H1 (cell line): ENCODE measurements around the gene RRN3. TPM values are rescaled to one million over a fixed set of nuclear protein-coding genes. Genes with fewer than 3 reads are reported as not detected.
"Not testable (repeated sequence)": the region's sequence is repeated elsewhere in the genome, so short reads cannot be mapped to it uniquely, and the experiment has no call there.

Source experiments
- CTCF ChIA-PET: fragments of 300-600 bp; sonication (Branson Sonifier 250); formaldehyde crosslinking; loops from one replicate; lab custom pipeline; 2021; ENCODE audit not compliant: partially characterized antibody; lab: Charles Lee
- POLR2A ChIA-PET: fragments of 300-600 bp; sonication (Branson Sonifier 250); formaldehyde crosslinking; loops from one replicate; lab custom pipeline; 2021; ENCODE audit warnings: inconsistent platforms; ENCODE audit not compliant: partially characterized antibody; lab: Charles Lee
- DNase-seq, 2 experiments: peaks; one replicate each; pipeline versions ENCODE4 v3.0.0 to v3.0.0-alpha.2; 2010 to 2022; ENCODE audit warnings: low spot score in 2 of 2, low read depth in 1 of 2, mixed read lengths in 1 of 2
- FAIRE-seq: peaks from 2 replicates; lab custom pipeline; 2011; peaks lifted over from hg19 to GRCh38; lab: Jason Lieb, UNC
- H2AFZ ChIP-seq: 2 replicates; pipeline ENCODE4 v1.8.1; 2012; ENCODE audit warnings: low read length, inconsistent platforms
- H2AK5ac ChIP-seq: 2 replicates; pipeline ENCODE4 v1.6.1; 2013; ENCODE audit warnings: low read depth, low read length
- H2BK120ac ChIP-seq: replicated peaks from 2 replicates; pipeline ENCODE3; 2013; ENCODE audit warnings: low read depth, low read length, inconsistent platforms
- H2BK12ac ChIP-seq: 2 replicates; pipeline ENCODE4 v1.6.1; 2013; ENCODE audit warnings: low read depth, low read length
- H2BK15ac ChIP-seq: 2 replicates; pipeline ENCODE4 v1.6.1; 2013; ENCODE audit warnings: low read length
- H2BK20ac ChIP-seq: 2 replicates; pipeline ENCODE4 v1.6.1; 2013; ENCODE audit warnings: low read length
- H2BK5ac ChIP-seq: 2 replicates; pipeline ENCODE4 v1.6.1; 2013; ENCODE audit warnings: low read depth, low read length
- H3K14ac ChIP-seq: 2 replicates; pipeline ENCODE4 v1.6.1; 2013; ENCODE audit warnings: inconsistent platforms; ENCODE audit not compliant: insufficient read length
- H3K18ac ChIP-seq: 2 replicates; pipeline ENCODE4 v1.6.1; 2013; ENCODE audit warnings: low read length; ENCODE audit errors: extremely low read depth
- H3K23ac ChIP-seq: 2 replicates; pipeline ENCODE4 v1.6.1; 2013; ENCODE audit warnings: inconsistent platforms; ENCODE audit not compliant: insufficient read length
- H3K23me2 ChIP-seq: 2 replicates; pipeline ENCODE4 v1.6.1; 2013; ENCODE audit warnings: low read depth, low read length
- H3K27ac ChIP-seq: 2 replicates; pipeline ENCODE4 v1.6.1; 2011; ENCODE audit warnings: low read depth, low read length, inconsistent platforms
- H3K27me3 ChIP-seq, 4 experiments: replicated peaks in 1 of 4; 1 replicate in 1 of 4; 2 replicates in 3 of 4; pipeline versions ENCODE4 v1.6.1 to v1.8.1; 2011 to 2013; ENCODE audit warnings: low read length in 3 of 4, mild to moderate bottlenecking in 3 of 4, inconsistent platforms in 2 of 4, mixed read lengths in 2 of 4, moderate library complexity in 1 of 4; ENCODE audit not compliant: control insufficient read depth in 3 of 4, insufficient read depth in 3 of 4; ENCODE audit errors: extremely low read depth in 1 of 4
- H3K36me3 ChIP-seq, 4 experiments: 2 replicates each; pipeline versions ENCODE4 v1.6.1 to v1.8.1; 2011 to 2013; ENCODE audit warnings: mild to moderate bottlenecking in 4 of 4, low read length in 3 of 4, moderate library complexity in 2 of 4, control low read depth in 1 of 4, inconsistent platforms in 1 of 4; ENCODE audit not compliant: insufficient read depth in 4 of 4, control insufficient read depth in 2 of 4
- H3K4ac ChIP-seq: replicated peaks from 2 replicates; pipeline ENCODE3; 2013; ENCODE audit warnings: low read length, low read depth, mixed read lengths, inconsistent platforms; ENCODE audit not compliant: insufficient read length
- H3K4me1 ChIP-seq, 4 experiments: replicated peaks in 1 of 4; 1 replicate in 1 of 4; 2 replicates in 3 of 4; pipeline versions ENCODE4 v1.6.1 to v1.8.1; 2011 to 2013; ENCODE audit warnings: low read length in 3 of 4, inconsistent platforms in 2 of 4, mixed read lengths in 1 of 4; ENCODE audit not compliant: insufficient read depth in 4 of 4, control insufficient read depth in 3 of 4
- H3K4me2 ChIP-seq, 2 experiments: 2 replicates each; pipeline versions ENCODE4 v1.6.1 to v1.8.1; 2011 to 2013; ENCODE audit warnings: low read depth in 2 of 2, low read length in 2 of 2, control low read depth in 1 of 2, inconsistent platforms in 1 of 2, mild to moderate bottlenecking in 1 of 2; ENCODE audit not compliant: insufficient read depth in 1 of 2
- H3K4me3 ChIP-seq, 4 experiments: fragments of 200-600, 300-600 bp in 1 of 4; sonication (generic), shearing (Covaris generic), sonication (Bioruptor Twin) in 1 of 4; 2 replicates each; pipeline versions ENCODE4 v1.5.1 to v1.8.1; 2011 to 2016; ENCODE audit warnings: low read length in 4 of 4, low read depth in 3 of 4, control low read depth in 2 of 4, inconsistent platforms in 2 of 4, mild to moderate bottlenecking in 2 of 4, mixed read lengths in 1 of 4, moderate library complexity in 1 of 4; ENCODE audit not compliant: insufficient read depth in 2 of 4; ENCODE audit errors: extremely low read depth in 1 of 4
- H3K56ac ChIP-seq: replicated peaks from 2 replicates; pipeline ENCODE3; 2013; ENCODE audit warnings: low read depth, mild to moderate bottlenecking, mixed read lengths, low read length, inconsistent platforms; ENCODE audit not compliant: insufficient read length
- H3K79me1 ChIP-seq: 2 replicates; pipeline ENCODE4 v1.6.1; 2013; ENCODE audit warnings: low read depth, low read length, control low read depth
- H3K79me2 ChIP-seq, 2 experiments: 2 replicates each; pipeline versions ENCODE4 v1.6.1 to v1.8.1; 2012 to 2013; ENCODE audit warnings: low read length in 2 of 2, mild to moderate bottlenecking in 2 of 2, inconsistent platforms in 1 of 2; ENCODE audit not compliant: insufficient read depth in 2 of 2, control insufficient read depth in 1 of 2
- H3K9ac ChIP-seq, 4 experiments: replicated peaks in 1 of 4; 1 replicate in 1 of 4; 2 replicates in 3 of 4; pipeline versions ENCODE4 v1.6.1 to v1.8.1; 2011 to 2013; ENCODE audit warnings: low read depth in 3 of 4, low read length in 3 of 4, control low read depth in 2 of 4, mild to moderate bottlenecking in 2 of 4, moderate library complexity in 2 of 4, inconsistent platforms in 1 of 4; ENCODE audit errors: extremely low read depth in 1 of 4
- H3K9me3 ChIP-seq, 2 experiments: 2 replicates each; pipeline versions ENCODE4 v1.6.1 to v1.8.1; 2012 to 2013; ENCODE audit warnings: mild to moderate bottlenecking in 2 of 2, moderate library complexity in 2 of 2, control low read depth in 1 of 2, inconsistent platforms in 1 of 2, low read depth in 1 of 2, low read length in 1 of 2, mixed read lengths in 1 of 2; ENCODE audit not compliant: insufficient read depth in 2 of 2
- H4K20me1 ChIP-seq, 2 experiments: replicated peaks in 1 of 2; 2 replicates each; pipeline versions ENCODE3 to v1.8.1; 2011 to 2013; ENCODE audit warnings: inconsistent platforms in 2 of 2, low read length in 2 of 2, mild to moderate bottlenecking in 1 of 2; ENCODE audit not compliant: insufficient read depth in 2 of 2, control insufficient read depth in 1 of 2
- H4K5ac ChIP-seq: 2 replicates; pipeline ENCODE4 v1.6.1; 2013; ENCODE audit warnings: low read length, low read depth, mixed read lengths, inconsistent platforms; ENCODE audit not compliant: insufficient read length
- H4K8ac ChIP-seq: 2 replicates; pipeline ENCODE4 v1.8.0; 2013; ENCODE audit warnings: mild to moderate bottlenecking, moderate library complexity, low read length, inconsistent platforms; ENCODE audit not compliant: insufficient read depth; ENCODE audit errors: extremely low read depth
- H4K91ac ChIP-seq: replicated peaks from 2 replicates; pipeline ENCODE3; 2013; ENCODE audit warnings: low read length, mixed read lengths, inconsistent platforms; ENCODE audit not compliant: insufficient read length
- WGBS, 2 experiments: shearing (Covaris generic) in 1 of 2; methylation state at CpG; one replicate each; pipeline versions ENCODE4 v1.1.6 to v1.1.7; 2013 to 2015; ENCODE audit warnings: low lambda C conversion rate in 2 of 2, mixed read lengths in 2 of 2, inconsistent platforms in 1 of 2, low coverage in 1 of 2, missing lambda C conversion rate in 1 of 2; ENCODE audit not compliant: insufficient replicate concordance in 2 of 2, insufficient coverage in 1 of 2, insufficient read length in 1 of 2; ENCODE audit errors: extremely low coverage in 1 of 2, missing lambda C conversion rate in 1 of 2; 5-methylcytosine and 5-hydroxymethylcytosine counted together
- polyA plus RNA-seq, 7 experiments: library from polyadenylated mRNA; depleted of rRNA in 3 of 7; stranded (reverse) in 5 of 7; unstranded in 2 of 7; fragments of >200 nt in 5 of 7; fragments of 200-250 nt in 2 of 7; gene quantifications; 1 replicate in 5 of 7; 2 replicates in 1 of 7; 4 replicates in 1 of 7; pipeline versions ENCODE4 v1.2.1 to v1.2.3, GENCODE V29; 2011 to 2013; ENCODE audit warnings: missing spikeins in 2 of 7, mixed read lengths in 2 of 7
- total RNA-seq: library from RNA; stranded (reverse); fragmentation: NEBNext Ultra II Directional; extraction: Animal tissue kit (Norgen Biotek cat#: 25700); gene quantifications from 2 replicates; pipeline ENCODE4 v1.2.1, GENCODE V29; 2021

The RRN3 gene
- total and polyA plus RNA-seq, 2 of the 8 experiments (the other 6 are each of a cell fraction or from before 2014, with no cell fraction given): 15.1 to 26.0 TPM

- H3K4ac ChIP-seq, H4K8ac ChIP-seq, H2BK15ac ChIP-seq, DNase-seq, H2AFZ ChIP-seq, H2BK12ac ChIP-seq, H3K18ac ChIP-seq, H2BK20ac ChIP-seq, FAIRE-seq, H3K14ac ChIP-seq, H2BK5ac ChIP-seq, POLR2A ChIA-PET, H3K4me3 ChIP-seq, H3K23ac ChIP-seq, H3K23me2 ChIP-seq, H3K4me1 ChIP-seq, CTCF ChIA-PET, H4K20me1 ChIP-seq, H2AK5ac ChIP-seq, H3K56ac ChIP-seq, H2BK120ac ChIP-seq, H4K5ac ChIP-seq, H3K4me2 ChIP-seq, H3K27ac ChIP-seq, H3K9ac ChIP-seq, H3K79me2 ChIP-seq, H3K79me1 ChIP-seq, H3K9me3 ChIP-seq, H4K91ac ChIP-seq, H3K27me3 ChIP-seq: not testable (repeated sequence)
- peaks cover 0 to 29% (median 10%) of the 10 kb centered on the region in 4 experiments; a peak in 5 of 8 replicates for H3K36me3 ChIP-seq
- 92% methylated on average over 13 of the region's 13 CpGs; no CpG with 5 or more reads in 1 of the 2 experiments for WGBS, 2 experiments
These were observed 70.5 kb downstream of the RRN3 start for GRCh38 chr16:15023381-15024077.
